CD8-positive, alpha-beta memory T cell (primary cell): ENCODE results near the gene ARFGAP2. TPM values are rescaled to one million over a fixed set of nuclear protein-coding genes. Genes with fewer than 3 reads are reported as not detected.

ENCODE experiments used
- CTCF ChIA-PET: fragments of 350-600 bp; sonication (Branson Sonifier 250); formaldehyde crosslinking; loops from one replicate; lab custom pipeline; 2021; ENCODE audit warnings: antibody characterized with exemption; lab: Charles Lee
- POLR2A ChIA-PET: fragments of 350-600 bp; sonication (Branson Sonifier 250); formaldehyde crosslinking; loops from one replicate; lab custom pipeline; 2021; ENCODE audit warnings: antibody characterized with exemption; lab: Charles Lee
- DNase-seq, 5 donors: peaks; one replicate each; pipeline versions ENCODE4 v3.0.0 to v3.0.0-alpha.2; 2020 to 2022; ENCODE audit warnings: mixed read lengths in 1 of 5
- H3K27ac ChIP-seq: one replicate; pipeline ENCODE4 v1.7.0; 2013; ENCODE audit warnings: low read depth, mild to moderate bottlenecking, low read length, moderate library complexity
- H3K27me3 ChIP-seq: 2 replicates; pipeline ENCODE4 v1.7.0; 2013; ENCODE audit warnings: low read length, mild to moderate bottlenecking; ENCODE audit not compliant: insufficient read depth, poor library complexity, severe bottlenecking
- H3K36me3 ChIP-seq: 2 replicates; pipeline ENCODE4 v1.7.0; 2013; ENCODE audit warnings: mild to moderate bottlenecking, low read length, moderate library complexity; ENCODE audit not compliant: insufficient read depth
- H3K4me1 ChIP-seq: 2 replicates; pipeline ENCODE4 v1.7.0; 2013; ENCODE audit warnings: mild to moderate bottlenecking, low read length, moderate library complexity; ENCODE audit not compliant: insufficient read depth
- H3K4me3 ChIP-seq: 2 replicates; pipeline ENCODE4 v1.7.0; 2013; ENCODE audit warnings: mild to moderate bottlenecking, low read length
- H3K9me3 ChIP-seq: 2 replicates; pipeline ENCODE4 v1.7.0; 2013; ENCODE audit warnings: mild to moderate bottlenecking, low read length
- H3K27ac Mint-ChIP-seq, 8 donors: one replicate each; pipeline ENCODE4 v1.8.0; 2020 to 2021; ENCODE audit warnings: mixed read lengths in 8 of 8, mild to moderate bottlenecking in 6 of 8, inconsistent platforms in 3 of 8, moderate library complexity in 3 of 8
- H3K27me3 Mint-ChIP-seq, 2 donors: one replicate each; pipeline ENCODE4 v1.8.0; 2020 to 2021; ENCODE audit warnings: mixed read lengths in 2 of 2, mild to moderate bottlenecking in 1 of 2, moderate library complexity in 1 of 2
- H3K36me3 Mint-ChIP-seq, 3 donors: one replicate each; pipeline ENCODE4 v1.8.0; 2020 to 2021; ENCODE audit warnings: mixed read lengths in 3 of 3, inconsistent platforms in 1 of 3, mild to moderate bottlenecking in 1 of 3
- H3K4me1 Mint-ChIP-seq, 3 donors: one replicate each; pipeline ENCODE4 v1.8.0; 2020 to 2021; ENCODE audit warnings: mixed read lengths in 3 of 3, inconsistent platforms in 1 of 3, mild to moderate bottlenecking in 1 of 3
- H3K4me3 Mint-ChIP-seq, 7 donors: one replicate each; pipeline ENCODE4 v1.8.0; 2020 to 2021; ENCODE audit warnings: mixed read lengths in 7 of 7, mild to moderate bottlenecking in 6 of 7, moderate library complexity in 4 of 7, inconsistent platforms in 2 of 7
- H3K9me3 Mint-ChIP-seq, 5 donors: one replicate each; pipeline ENCODE4 v1.8.0; 2020 to 2022; ENCODE audit warnings: mixed read lengths in 5 of 5, mild to moderate bottlenecking in 3 of 5, moderate library complexity in 2 of 5, inconsistent platforms in 1 of 5
- polyA plus RNA-seq: library from polyadenylated mRNA; unstranded; fragments of 300-500 nt; fragmentation: Illumina TruSeq; gene quantifications from one replicate; pipeline ENCODE4 v1.2.3, GENCODE V29; 2021
- total RNA-seq, 2 experiments: library from RNA; stranded (reverse); gene quantifications; one replicate each; pipeline ENCODE4 v1.2.3, GENCODE V29; 2021

Gene ARFGAP2
- total and polyA plus RNA-seq, 3 experiments from 2014 or later: 90.6 to 104 (median 100) TPM

- H3K27me3 Mint-ChIP-seq: no peaks in the 10 kb centered on the region
- peaks cover 0 to 76% (median 6%) of the 10 kb centered on the region in 3 donors for H3K36me3 Mint-ChIP-seq
- Histone ChIP-seq H3K27ac (no peak overlapping the region), H3K4me3 (no peak overlapping the region), H3K9me3 (no peaks in the 10 kb centered on the region), H3K36me3 (peaks cover 65% of the 10 kb centered on the region), H3K27me3 (no peaks in the 10 kb centered on the region), H3K4me1 (no peaks in the 10 kb centered on the region)
- POLR2A ChIA-PET: no interaction called here
- H3K9me3 Mint-ChIP-seq: no peaks in the 10 kb centered on the region
- H3K4me1 Mint-ChIP-seq: peaks cover 2 to 10% (median 4%) of the 10 kb centered on the region in 3 donors
- DNase-seq: no peak
- CTCF ChIA-PET: interaction anchor here (0.7 kb wide), 1 partner anchor 55 kb away, joined by 3 read pairs; no protein-coding TSS in a partner anchor
- no peak overlapping the region for H3K4me3 Mint-ChIP-seq
- H3K27ac Mint-ChIP-seq: no peak overlapping the region
Observed at GRCh38 chr11:47166368-47166767, 10.3 kb downstream of the ARFGAP2 start.

DNA sequence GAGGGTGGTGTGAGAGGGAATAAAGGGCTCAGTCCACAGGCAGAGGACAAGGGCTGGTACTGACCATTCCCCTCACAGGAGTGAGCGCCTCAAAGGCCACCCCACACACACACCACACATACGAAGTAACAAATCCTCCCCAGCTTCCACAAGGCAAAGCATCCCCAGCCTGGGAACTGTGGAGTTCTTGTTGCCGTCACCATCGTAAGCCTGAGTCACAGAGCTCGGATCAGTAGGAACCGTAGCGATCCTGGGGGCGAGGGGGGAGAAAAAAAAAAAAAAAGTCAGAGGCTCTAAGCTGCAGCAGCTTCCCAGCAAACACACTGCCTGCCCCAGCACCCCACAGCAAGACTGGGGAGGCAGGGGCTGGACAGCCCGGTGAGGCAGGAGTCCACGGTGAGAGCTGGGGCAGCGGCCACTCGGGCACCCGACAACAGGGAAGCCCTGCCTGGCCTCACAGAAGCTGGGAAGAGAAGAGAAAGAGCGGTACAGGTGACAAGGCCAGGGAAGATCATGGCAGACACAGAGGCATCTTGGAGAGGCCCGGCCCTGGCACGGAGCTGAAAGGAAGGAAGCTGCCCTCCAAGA lies 11.3 kb downstream of the ARFGAP2 start:
- H3K4me1 ChIP-seq: no peaks in the 10 kb centered on the region
- Mint-ChIP-seq H3K27me3 (no peaks in the 10 kb centered on the region), H3K4me3 (peak overlapping the region in 1 of 7 donors; percentile 60), H3K4me1 (peaks cover 0 to 3% (median 1%) of the 10 kb centered on the region in 3 donors), H3K9me3 (no peaks in the 10 kb centered on the region), H3K36me3 (peaks cover 0 to 66% (median 2%) of the 10 kb centered on the region in 3 donors), H3K27ac (no peak overlapping the region)
- peaks cover 56% of the 10 kb centered on the region for H3K36me3 ChIP-seq
- no peak overlapping the region for H3K4me3 ChIP-seq
- H3K9me3 ChIP-seq: no peaks in the 10 kb centered on the region
- H3K27me3 ChIP-seq: no peaks in the 10 kb centered on the region
- ChIA-PET CTCF (interaction anchor here (1.1 to 1.2 kb wide), 2 partner anchors 12 kb away, joined by 3 read pairs; no protein-coding TSS in a partner anchor), POLR2A (no interaction called here)
- no peak overlapping the region for H3K27ac ChIP-seq
- DNase-seq: no peak

GRCh38 chr11:47164321-47164720 lies 12.4 kb downstream of the ARFGAP2 start:
- no peak for DNase-seq
- Mint-ChIP-seq H3K4me3 (no peak overlapping the region), H3K9me3 (no peaks in the 10 kb centered on the region), H3K36me3 (peaks cover 0 to 61% (median 2%) of the 10 kb centered on the region in 3 donors), H3K4me1 (peaks cover 0 to 3% (median 1%) of the 10 kb centered on the region in 3 donors), H3K27ac (peak overlapping the region in 1 of 8 donors; percentile 46), H3K27me3 (no peaks in the 10 kb centered on the region)
- Histone ChIP-seq H3K9me3 (no peaks in the 10 kb centered on the region), H3K27me3 (no peaks in the 10 kb centered on the region), H3K36me3 (peaks cover 50% of the 10 kb centered on the region), H3K4me1 (no peaks in the 10 kb centered on the region), H3K4me3 (no peak overlapping the region), H3K27ac (no peak overlapping the region)
- CTCF ChIA-PET: interaction anchor here (1.2 to 1.5 kb wide), 3 partner anchors 11 to 13 kb away, joined by 3 to 8 read pairs (median 4); no protein-coding TSS in a partner anchor
- POLR2A ChIA-PET: no interaction called here

GRCh38 chr11:47163898-47164297 lies 12.8 kb downstream of the ARFGAP2 start:
- Histone ChIP-seq H3K27ac (no peak overlapping the region), H3K4me3 (no peak overlapping the region), H3K27me3 (no peaks in the 10 kb centered on the region), H3K36me3 (peaks cover 46% of the 10 kb centered on the region), H3K9me3 (no peaks in the 10 kb centered on the region), H3K4me1 (no peaks in the 10 kb centered on the region)
- Mint-ChIP-seq H3K27me3 (no peaks in the 10 kb centered on the region), H3K36me3 (peaks cover 0 to 59% (median 2%) of the 10 kb centered on the region in 3 donors), H3K27ac (peak overlapping the region in 1 of 8 donors; percentile 46), H3K4me1 (peaks cover 0 to 3% (median 1%) of the 10 kb centered on the region in 3 donors), H3K4me3 (no peak overlapping the region), H3K9me3 (no peaks in the 10 kb centered on the region)
- no peak for DNase-seq
- POLR2A ChIA-PET: no interaction called here
- CTCF ChIA-PET: interaction anchor here (1.1 to 2.0 kb wide), 5 partner anchors 8 to 277 kb away, joined by 3 to 8 read pairs (median 4); no protein-coding TSS in a partner anchor

- no peak overlapping the region for H3K27ac Mint-ChIP-seq
- peaks cover 41% of the 10 kb centered on the region for H3K36me3 ChIP-seq
- H3K4me1 ChIP-seq: no peaks in the 10 kb centered on the region
- peaks cover 0 to 3% (median 1%) of the 10 kb centered on the region in 3 donors for H3K4me1 Mint-ChIP-seq
- no peaks in the 10 kb centered on the region for H3K27me3 ChIP-seq
- POLR2A ChIA-PET: interaction anchor here (0.5 to 0.6 kb wide), 2 partner anchors 98 to 362 kb away, joined by 5 to 6 read pairs; no protein-coding TSS in a partner anchor
- no peak overlapping the region for H3K27ac ChIP-seq
- H3K36me3 Mint-ChIP-seq: peaks cover 0 to 56% (median 2%) of the 10 kb centered on the region in 3 donors
- no peaks in the 10 kb centered on the region for H3K9me3 Mint-ChIP-seq
- no peak overlapping the region for H3K4me3 Mint-ChIP-seq
- no peak for DNase-seq
- H3K27me3 Mint-ChIP-seq: no peaks in the 10 kb centered on the region
- no peaks in the 10 kb centered on the region for H3K9me3 ChIP-seq
- no peak overlapping the region for H3K4me3 ChIP-seq
- CTCF ChIA-PET: interaction anchor here (0.7 to 2.0 kb wide), 6 partner anchors 9 to 276 kb away, joined by 3 to 8 read pairs (median 4); no protein-coding TSS in a partner anchor
Observed at GRCh38 chr11:47163193-47163592, 13.5 kb downstream of the ARFGAP2 start.

DNA sequence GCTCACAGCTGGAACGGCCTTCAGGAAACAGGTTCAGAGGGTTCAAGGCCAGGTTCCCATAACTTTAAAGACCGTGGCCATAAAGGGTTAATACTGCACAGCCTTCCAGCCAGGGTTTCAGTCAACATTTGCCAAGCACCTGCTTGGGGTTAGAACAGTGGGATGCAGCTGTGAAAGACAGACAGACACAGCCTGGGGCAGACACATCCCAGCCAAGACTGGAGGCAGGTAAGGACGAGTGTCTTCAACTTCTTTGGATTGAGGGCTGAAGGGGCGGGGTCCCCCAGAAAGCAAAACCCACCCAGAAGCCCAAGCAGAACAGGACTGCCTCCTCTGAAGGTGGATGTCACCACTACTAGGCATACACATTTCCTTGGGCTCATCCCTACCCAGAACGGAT lies 14.3 kb downstream of the ARFGAP2 start:
- Mint-ChIP-seq H3K27me3 (no peaks in the 10 kb centered on the region), H3K36me3 (peaks cover 0 to 51% (median 2%) of the 10 kb centered on the region in 3 donors), H3K4me1 (peaks cover 0 to 3% (median 1%) of the 10 kb centered on the region in 3 donors), H3K9me3 (no peaks in the 10 kb centered on the region), H3K4me3 (no peak overlapping the region), H3K27ac (peak overlapping the region in 1 of 8 donors; percentile 50)
- Histone ChIP-seq H3K4me1 (no peaks in the 10 kb centered on the region), H3K27ac (no peak overlapping the region), H3K4me3 (no peak overlapping the region), H3K9me3 (no peaks in the 10 kb centered on the region), H3K36me3 (peaks cover 34% of the 10 kb centered on the region), H3K27me3 (no peaks in the 10 kb centered on the region)
- CTCF ChIA-PET: interaction anchor here (0.7 to 2.0 kb wide), 7 partner anchors 9 to 271 kb away, joined by 3 to 10 read pairs (median 4); no protein-coding TSS in a partner anchor
- no peak for DNase-seq
- POLR2A ChIA-PET: no interaction called here

GRCh38 chr11:47161890-47162289 lies 14.8 kb downstream of the ARFGAP2 start:
- Mint-ChIP-seq H3K27me3 (no peaks in the 10 kb centered on the region), H3K4me3 (no peak overlapping the region), H3K4me1 (peaks cover 0 to 3% (median 1%) of the 10 kb centered on the region in 3 donors), H3K9me3 (no peaks in the 10 kb centered on the region), H3K36me3 (peaks cover 0 to 46% (median 2%) of the 10 kb centered on the region in 3 donors), H3K27ac (peak overlapping the region in 1 of 8 donors; percentile 42)
- Histone ChIP-seq H3K4me1 (no peaks in the 10 kb centered on the region), H3K4me3 (no peak overlapping the region), H3K27me3 (no peaks in the 10 kb centered on the region), H3K36me3 (peaks cover 28% of the 10 kb centered on the region), H3K9me3 (no peaks in the 10 kb centered on the region), H3K27ac (no peak overlapping the region)
- ChIA-PET POLR2A (no interaction called here), CTCF (interaction anchor here (0.9 to 2.0 kb wide), 5 partner anchors 9 to 270 kb away, joined by 3 to 10 read pairs (median 4); no protein-coding TSS in a partner anchor)
- DNase-seq: no peak
